ENCODE measurements around the gene AGAP1.

- TF ChIP-seq EZH2phosphoT487 (IDR thresholded peaks at IDR 0.05) (no peak), CTCF (IDR thresholded peaks at IDR 0.05) (no peak)
Measured at GRCh38 chr2:235859651-235860050, 365.8 kb downstream of the AGAP1 start.

Data from neural progenitor cell (in vitro differentiated cells).